Esophagus muscularis mucosa (tissue), 4 donors: ENCODE results near the gene PTPN11. TPM values are rescaled to one million over a fixed set of nuclear protein-coding genes. Genes with fewer than 3 reads are reported as not detected.

ENCODE experiments used
- DNase-seq: peaks from one replicate; pipeline ENCODE4 v3.0.0-alpha.2; 2017; ENCODE audit errors: extremely low spot score
- H3K27ac ChIP-seq, 4 donors: fragments of 200-600 bp; sonication (generic); replicated peaks in 1 of 4; 1 replicate in 3 of 4; 2 replicates in 1 of 4; pipeline ENCODE4 v1.5.1; 2016 to 2019; ENCODE audit warnings: mild to moderate bottlenecking in 1 of 4
- H3K27me3 ChIP-seq, 4 donors: fragments of 200-600 bp; sonication (generic); one replicate each; pipeline versions ENCODE4 v1.5.1 to v1.6.0; 2016 to 2019
- H3K36me3 ChIP-seq, 4 donors: fragments of 200-600 bp; sonication (generic); one replicate each; pipeline ENCODE4 v1.5.1; 2016 to 2019
- H3K4me1 ChIP-seq, 4 donors: fragments of 200-600 bp; sonication (generic); one replicate each; pipeline ENCODE4 v1.5.1; 2016 to 2019
- H3K4me3 ChIP-seq, 4 donors: fragments of 200-600 bp; sonication (generic); 1 replicate in 2 of 4; 2 replicates in 2 of 4; pipeline ENCODE4 v1.5.1; 2016 to 2019; ENCODE audit warnings: mild to moderate bottlenecking in 4 of 4, moderate library complexity in 1 of 4
- H3K9me3 ChIP-seq, 4 donors: fragments of 200-600 bp; sonication (generic); 1 replicate in 3 of 4; 2 replicates in 1 of 4; pipeline ENCODE4 v1.5.1; 2016 to 2019
- CTCF ChIP-seq, 3 experiments: fragments of 200-600 bp in 2 of 3; fragments of 450-650 bp in 1 of 3; sonication (generic) in 2 of 3; IDR thresholded peaks; one replicate each; pipeline ENCODE4 v1.5.1; 2017 to 2019; ENCODE audit warnings: antibody characterized with exemption in 3 of 3, mild to moderate bottlenecking in 2 of 3, moderate library complexity in 1 of 3
- EP300 ChIP-seq: sonication (generic); formaldehyde crosslinking; IDR thresholded peaks from one replicate; pipeline ENCODE4 v1.6.1; 2017; ENCODE audit warnings: antibody characterized with exemption
- POLR2A ChIP-seq: fragments of 450-650 bp; IDR thresholded peaks from one replicate; pipeline ENCODE4 v1.6.1; 2017; ENCODE audit warnings: antibody characterized with exemption, moderate library complexity, mild to moderate bottlenecking, low read depth
- POLR2AphosphoS5 ChIP-seq, 2 donors: sonication (generic); formaldehyde crosslinking; IDR thresholded peaks; one replicate each; pipeline ENCODE4 v1.6.1; 2017; ENCODE audit warnings: antibody characterized with exemption in 2 of 2
- WGBS: methylation state at CpG from one replicate; pipeline ENCODE4 v1.1.5; 2018; 5-methylcytosine and 5-hydroxymethylcytosine counted together
- intact Hi-C: fragments of 100-400 bp; cut with DNase I; formaldehyde crosslinking; loops from one replicate; pipeline ENCODE4 v1.15.1; 2023
- total RNA-seq, 4 donors: library from RNA; depleted of rRNA; stranded (reverse); fragments of >200 nt; gene quantifications; one replicate each; pipeline versions ENCODE4 v1.1.0 to v1.2.1, GENCODE V29; 2016

PTPN11 gene
- total RNA-seq, 4 donors from 2014 or later: 132 to 142 (median 139) TPM

- intact Hi-C loops: no loop called here
- no peak for TF ChIP-seq POLR2A
- no peak for TF ChIP-seq CTCF (IDR thresholded peaks at IDR 0.05)
- TF ChIP-seq POLR2AphosphoS5 (IDR thresholded peaks at IDR 0.05): no peak
- no peak for TF ChIP-seq EP300
- Histone ChIP-seq H3K27me3 (peaks cover 0 to 3% (median 0%) of the 10 kb centered on the region in 4 donors), H3K36me3 (no peaks in the 10 kb centered on the region), H3K4me1 (no peaks in the 10 kb centered on the region), H3K4me3 (no peak overlapping the region), H3K9me3 (no peaks in the 10 kb centered on the region), H3K27ac (no peak overlapping the region)
- 52% methylated on average over 6 of the region's 7 CpGs for WGBS
- no peak for DNase-seq
Observed at GRCh38 chr12:112557951-112558630, 139.3 kb downstream of the PTPN11 start.

Other genes starting within 250 kb of the PTPN11 start
- 10 to 100 TPM; 27.3 to 59.3 (median 44.9) TPM for gene HECTD4, start 36.5 kb upstream of the PTPN11 start, total RNA-seq
- 1,000 to 10,000 TPM in 3 of 4 donors, 100 to 1,000 TPM in 1; 946 to 1,705 (median 1,459) TPM for gene RPL6, start 9.3 kb upstream of the PTPN11 start, total RNA-seq